Spinal cord (tissue), 10 donors: ENCODE results near the gene SRP14. TPM values are rescaled to one million over a fixed set of nuclear protein-coding genes. Genes with fewer than 3 reads are reported as not detected.
"Not testable (repeated sequence)": the region's sequence is repeated elsewhere in the genome, so short reads cannot be mapped to it uniquely, and the experiment has no call there.

Experiments used
- DNase-seq, 6 donors: peaks; one replicate each; pipeline versions ENCODE4 v3.0.0 to v3.0.0-alpha.2; 2013 to 2015; ENCODE audit warnings: low spot score in 6 of 6, low read depth in 4 of 6
- H3K27ac ChIP-seq: one replicate; pipeline ENCODE4 v1.5.1; 2013; ENCODE audit warnings: low read depth, low read length, control low read depth
- H3K27me3 ChIP-seq: one replicate; pipeline ENCODE4 v1.6.1; 2013; ENCODE audit warnings: low read length; ENCODE audit not compliant: control insufficient read depth, insufficient read depth
- H3K36me3 ChIP-seq: one replicate; pipeline ENCODE4 v1.6.1; 2013; ENCODE audit warnings: low read length; ENCODE audit not compliant: control insufficient read depth, insufficient read depth
- H3K4me1 ChIP-seq: one replicate; pipeline ENCODE4 v1.6.1; 2013; ENCODE audit warnings: low read length; ENCODE audit not compliant: control insufficient read depth, insufficient read depth
- H3K4me3 ChIP-seq: one replicate; pipeline ENCODE4 v1.5.1; 2013; ENCODE audit warnings: low read depth, low read length, control low read depth
- H3K9me3 ChIP-seq: one replicate; pipeline ENCODE4 v1.6.1; 2013; ENCODE audit warnings: low read length; ENCODE audit not compliant: control insufficient read depth, insufficient read depth
- WGBS: methylation state at CpG from one replicate; pipeline ENCODE4 v1.1.5; 2013; ENCODE audit warnings: missing lambda C conversion rate; ENCODE audit not compliant: insufficient coverage; 5-methylcytosine and 5-hydroxymethylcytosine counted together
- polyA plus RNA-seq, 2 donors: library from polyadenylated mRNA; unstranded; fragments of 120-200 nt; gene quantifications; one replicate each; pipeline ENCODE4 v1.2.1, GENCODE V29; 2013; ENCODE audit not compliant: insufficient read length in 2 of 2
- total RNA-seq, 2 donors: library from RNA; depleted of rRNA in 1 of 2; stranded (reverse); fragments of 120-200 nt in 1 of 2; fragments of >200 nt in 1 of 2; gene quantifications; one replicate each; pipeline versions ENCODE4 v1.2.3 to v1.2.4, GENCODE V29; 2013 to 2014
- donor health status: healthy.

SRP14 gene
- total and polyA plus RNA-seq, 4 donors, result 149 to 561 (median 424) TPM

DNA sequence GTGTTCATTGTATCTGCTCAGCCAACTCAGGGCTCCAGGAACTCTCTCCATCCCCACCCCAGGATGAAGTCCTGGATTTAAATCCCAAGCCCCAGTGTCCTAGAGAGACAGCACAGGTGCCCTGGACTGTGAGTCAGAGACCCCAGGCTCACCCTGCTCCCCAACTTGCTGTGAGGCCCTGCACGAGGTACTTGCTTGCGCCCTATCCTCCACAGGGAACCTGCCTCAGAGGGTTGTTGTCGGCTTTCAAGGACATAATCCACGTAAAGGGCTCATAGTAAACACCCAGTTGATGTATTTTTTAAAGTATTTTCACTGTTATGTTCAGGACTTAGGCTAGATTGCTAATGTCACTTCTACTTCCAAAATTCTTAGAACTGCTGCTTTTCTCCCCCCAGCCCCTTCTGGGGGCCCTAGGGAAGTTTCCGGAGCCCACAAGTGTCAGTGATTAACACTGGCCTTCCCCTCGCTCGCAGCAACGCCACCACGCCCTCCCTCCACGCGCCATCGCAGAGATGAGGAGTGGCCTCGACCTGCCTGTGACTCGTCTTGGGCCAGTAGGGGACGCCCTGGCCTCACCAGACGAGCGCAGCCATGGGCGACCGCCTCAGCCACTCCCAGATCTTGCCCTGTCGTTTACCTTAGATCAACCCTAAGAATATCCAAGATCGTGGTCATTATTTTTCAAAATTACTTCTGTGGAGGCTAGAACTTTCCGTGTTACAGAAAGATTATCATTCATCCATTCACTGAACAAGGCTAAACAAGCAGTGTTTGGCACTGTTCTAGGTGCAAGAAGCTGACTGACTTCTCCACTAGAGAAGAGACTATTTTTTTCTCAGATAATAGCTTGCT is 6.0 kb upstream of the SRP14 start:
- H3K27ac ChIP-seq, result no peak overlapping the region
- peak overlapping the region; percentile 28 for H3K4me3 ChIP-seq
- peaks cover 5% of the 10 kb centered on the region for H3K36me3 ChIP-seq
- DNase-seq, result peak in 5 of 6 donors; percentile 48 to 86 (median 59)
- H3K27me3 ChIP-seq, result no peaks in the 10 kb centered on the region
- peaks cover 25% of the 10 kb centered on the region for H3K4me1 ChIP-seq
- 3% methylated on average over 13 of the region's 22 CpGs for WGBS
- H3K9me3 ChIP-seq, result no peaks in the 10 kb centered on the region

GRCh38 chr15:40043927-40044716 is 5.1 kb upstream of the SRP14 start:
- peaks cover 30% of the 10 kb centered on the region for H3K4me1 ChIP-seq
- H3K4me3 ChIP-seq, result no peak overlapping the region
- no peak for DNase-seq
- no peaks in the 10 kb centered on the region for H3K27me3 ChIP-seq
- peaks cover 5% of the 10 kb centered on the region for H3K36me3 ChIP-seq
- H3K27ac ChIP-seq, result no peak overlapping the region
- 84% methylated on average over 8 of the region's 10 CpGs for WGBS
- H3K9me3 ChIP-seq, result no peaks in the 10 kb centered on the region

DNA sequence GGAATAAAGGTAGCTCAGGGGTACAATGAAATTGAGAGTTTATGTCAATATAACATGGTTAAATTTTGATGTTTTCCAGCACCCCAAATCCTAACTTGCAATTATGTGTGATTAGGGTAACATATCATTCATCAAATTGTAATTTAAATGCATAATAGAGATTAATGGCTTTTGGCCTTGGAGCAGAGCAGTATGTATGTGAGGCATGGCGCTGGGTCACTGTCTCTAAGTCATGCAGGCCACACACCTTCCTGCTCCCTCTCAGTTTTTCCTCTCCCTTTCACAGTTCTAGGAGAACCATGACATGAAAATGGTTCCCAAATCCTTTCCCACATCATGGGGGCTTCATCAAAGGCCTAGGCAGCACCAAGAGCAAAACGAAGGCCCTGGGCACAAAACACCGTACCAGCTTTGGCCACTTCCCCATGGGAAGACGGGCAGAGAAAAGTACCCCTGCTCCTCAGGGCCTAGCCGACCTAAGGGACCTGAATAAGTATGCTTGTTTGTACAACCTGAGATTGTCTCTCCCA is 3.9 kb upstream of the SRP14 start:
- WGBS, result 94% methylated on average over 3 of the region's 5 CpGs
- peaks cover 23% of the 10 kb centered on the region for H3K4me1 ChIP-seq
- no peaks in the 10 kb centered on the region for H3K27me3 ChIP-seq
- H3K27ac ChIP-seq, result no peak overlapping the region
- DNase-seq, result no peak
- no peak overlapping the region for H3K4me3 ChIP-seq
- peaks cover 5% of the 10 kb centered on the region for H3K36me3 ChIP-seq
- no peaks in the 10 kb centered on the region for H3K9me3 ChIP-seq

GRCh38 chr15:40040770-40041169 is 1.8 kb upstream of the SRP14 start:
- DNase-seq, result no peak
- no peaks in the 10 kb centered on the region for H3K27me3 ChIP-seq
- no peaks in the 10 kb centered on the region for H3K9me3 ChIP-seq
- H3K36me3 ChIP-seq, result peaks cover 6% of the 10 kb centered on the region
- peaks cover 14% of the 10 kb centered on the region for H3K4me1 ChIP-seq
- 90% methylated on average over 2 of the region's 3 CpGs for WGBS
- no peak overlapping the region for H3K4me3 ChIP-seq
- no peak overlapping the region for H3K27ac ChIP-seq

GRCh38 chr15:40040293-40040635 is 1.3 kb upstream of the SRP14 start:
- no peak overlapping the region for H3K27ac ChIP-seq
- H3K9me3 ChIP-seq, result no peaks in the 10 kb centered on the region
- peaks cover 14% of the 10 kb centered on the region for H3K4me1 ChIP-seq
- no peak for DNase-seq
- no peak overlapping the region for H3K4me3 ChIP-seq
- WGBS, result 60% methylated on average over 5 of the region's 6 CpGs
- no peaks in the 10 kb centered on the region for H3K27me3 ChIP-seq
- H3K36me3 ChIP-seq, result peaks cover 7% of the 10 kb centered on the region

DNA sequence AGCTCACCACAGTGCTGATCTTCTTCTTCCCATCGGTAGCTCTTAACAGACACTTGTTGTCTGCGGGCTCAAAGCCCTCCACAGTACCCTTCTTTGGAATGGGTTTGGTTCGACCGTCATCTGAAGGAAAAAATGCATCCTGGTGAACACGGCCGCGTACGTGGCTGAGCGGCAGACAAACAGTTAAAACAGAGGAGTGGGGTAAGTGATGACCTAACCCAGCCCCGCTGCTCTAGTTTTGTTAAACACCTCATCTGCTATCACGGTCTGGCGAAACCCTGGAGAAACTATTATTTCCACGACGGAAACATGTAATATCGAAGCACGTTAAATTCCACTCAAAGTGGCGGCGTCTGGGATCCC is 725 bp downstream of the SRP14 start:
- Histone ChIP-seq H3K4me1 (peaks cover 7% of the 10 kb centered on the region), H3K9me3 (no peaks in the 10 kb centered on the region), H3K36me3 (peaks cover 16% of the 10 kb centered on the region), H3K27ac (peak overlapping the region; percentile 97), H3K4me3 (peak overlapping the region; percentile 99), H3K27me3 (no peaks in the 10 kb centered on the region)
- 1% methylated on average over 18 of the region's 18 CpGs for WGBS
- DNase-seq, result peak in 2 of 6 donors; percentile 28 to 52

DNA sequence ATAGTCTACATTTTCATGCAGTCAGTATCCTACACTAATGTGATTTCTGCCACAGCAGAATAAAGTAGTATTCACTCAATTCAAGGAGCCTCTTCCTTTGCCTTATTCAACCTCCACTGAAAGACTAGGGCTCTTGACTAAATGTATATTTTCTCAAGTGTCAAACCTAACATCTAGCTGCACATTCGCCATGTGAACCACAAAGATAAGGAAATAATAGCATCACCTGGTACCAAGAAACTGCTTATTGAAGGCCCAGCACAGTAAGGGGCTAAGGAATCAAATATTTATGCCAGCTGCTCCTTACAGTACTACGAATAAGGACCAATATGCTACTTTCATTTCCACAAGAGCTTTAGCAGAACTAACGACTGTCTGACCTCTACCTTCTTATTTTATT is 1.3 kb downstream of the SRP14 start:
- H3K27me3 ChIP-seq, result no peaks in the 10 kb centered on the region
- no peak overlapping the region for H3K27ac ChIP-seq
- no peaks in the 10 kb centered on the region for H3K9me3 ChIP-seq
- H3K4me3 ChIP-seq, result peak overlapping the region; percentile 99
- H3K4me1 ChIP-seq, result peaks cover 7% of the 10 kb centered on the region
- WGBS, result 45% methylated on average over 2 of the region's 3 CpGs
- no peak for DNase-seq
- H3K36me3 ChIP-seq, result peaks cover 16% of the 10 kb centered on the region

DNA sequence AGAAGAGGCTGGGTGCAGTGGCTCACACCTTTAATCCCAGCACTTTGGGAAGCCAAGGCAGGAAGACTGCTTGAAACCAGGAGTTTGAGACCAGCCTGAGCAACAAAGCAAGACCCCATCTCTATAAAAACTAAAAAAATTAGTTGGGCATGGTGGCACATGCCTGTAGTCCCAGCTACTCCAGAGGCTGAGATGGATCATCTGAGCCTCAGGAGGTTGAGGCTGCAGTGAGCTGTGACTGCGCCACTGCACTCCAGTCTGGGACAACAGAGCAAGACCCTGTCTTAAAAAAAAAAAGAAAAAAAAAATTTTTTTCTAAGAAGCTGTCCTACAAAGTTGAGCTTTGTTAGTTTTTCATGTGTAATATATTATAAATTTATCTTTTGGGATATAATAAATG is 3.8 kb downstream of the SRP14 start:
- WGBS, result no CpG with 5 or more reads among the region's 1 CpG
- H3K4me1 ChIP-seq, H3K27me3 ChIP-seq, H3K27ac ChIP-seq, DNase-seq, H3K9me3 ChIP-seq, H3K4me3 ChIP-seq: not testable (repeated sequence)
- peaks cover 18% of the 10 kb centered on the region for H3K36me3 ChIP-seq

DNA sequence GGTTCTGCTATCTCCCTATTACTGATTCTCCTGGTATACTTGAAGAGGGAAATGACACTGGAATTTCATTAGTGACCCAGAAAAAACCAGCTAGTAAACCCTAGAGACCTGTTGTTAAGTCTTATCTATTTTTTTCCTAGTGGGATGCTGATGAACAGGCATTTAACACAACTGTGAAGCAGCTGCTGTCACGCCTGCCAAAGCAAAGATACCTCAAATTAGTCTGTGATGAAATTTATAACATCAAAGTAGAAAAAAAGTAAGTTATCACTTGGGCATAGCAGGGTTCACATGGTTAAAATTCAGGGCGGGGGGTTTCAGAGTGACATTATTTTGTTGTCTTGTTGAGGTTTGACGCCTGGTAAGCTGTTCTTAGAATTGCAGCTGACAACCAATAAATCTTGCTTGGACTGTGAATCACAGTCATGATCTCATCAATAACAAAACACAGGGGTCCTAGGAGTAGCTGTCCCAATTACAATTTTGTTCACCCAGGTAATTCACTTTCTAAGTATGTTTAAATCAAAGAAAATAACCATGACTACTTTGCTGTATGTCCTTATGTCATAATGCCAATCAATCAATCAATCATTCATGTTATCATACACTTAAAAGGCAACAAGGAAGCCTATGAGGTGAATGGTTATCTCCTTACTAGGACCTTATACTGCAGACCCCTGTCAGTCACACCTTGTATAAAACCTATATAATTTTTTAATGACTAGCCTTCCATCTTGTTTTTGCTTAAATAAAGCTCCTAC is 4.6 kb downstream of the SRP14 start:
- no peaks in the 10 kb centered on the region for H3K9me3 ChIP-seq
- WGBS, result 60% methylated on average over 1 of the region's 3 CpGs
- no peak overlapping the region for H3K27ac ChIP-seq
- H3K4me3 ChIP-seq, result no peak overlapping the region
- peaks cover 18% of the 10 kb centered on the region for H3K36me3 ChIP-seq
- no peaks in the 10 kb centered on the region for H3K27me3 ChIP-seq
- peak in 1 of 6 donors; percentile 17 for DNase-seq
- no peaks in the 10 kb centered on the region for H3K4me1 ChIP-seq
